ENCODE data around the gene SLC35E4. TPM values are rescaled to one million over a fixed set of nuclear protein-coding genes. Genes with fewer than 3 reads are reported as not detected.
A peak's percentile ranks its signal among the peaks of the same experiment; 100 is the strongest.

Gene SLC35E4
- total RNA-seq, 2 experiments from 2014 or later = 2.1 to 2.9 TPM

- ChIA-PET POLR2A (no interaction called here), CTCF (no interaction called here)
- no peaks in the 10 kb centered on the region for H3K36me3 ChIP-seq (ENCODE audit: insufficient read depth, low read length)
- ATAC-seq (ENCODE audit: poor library complexity) (no peak), DNase-seq (no peak)
- H3K27me3 Mint-ChIP-seq = peaks cover 24% of the 10 kb centered on the region
- H3K27me3 ChIP-seq (ENCODE audit: control insufficient read depth in 1 of 2, insufficient read depth in 2 of 2, low read length in 2 of 2) = no peaks in the 10 kb centered on the region
- no peak overlapping the region for H3K4me3 ChIP-seq (ENCODE audit: low read length)
- H3K4me1 Mint-ChIP-seq (ENCODE audit: low read depth) = peaks cover 14% of the 10 kb centered on the region
- no peak for TF ChIP-seq CTCF (IDR thresholded peaks at IDR 0.05)
- no peaks in the 10 kb centered on the region for H3K9me3 Mint-ChIP-seq
- H3K4me1 ChIP-seq (ENCODE audit: insufficient read depth, low read length) = peaks cover 17% of the 10 kb centered on the region
- no peaks in the 10 kb centered on the region for H3K9me3 ChIP-seq (ENCODE audit: control insufficient read depth in 1 of 2, insufficient read depth in 1 of 2, low read length in 2 of 2)
- no peak overlapping the region for H3K27ac Mint-ChIP-seq
- H3K4me3 Mint-ChIP-seq = peak overlapping the region; percentile 80
- no peak overlapping the region for H3K27ac ChIP-seq (ENCODE audit: low read depth in 1 of 2, low read length in 2 of 2)
- no peaks in the 10 kb centered on the region for H3K36me3 Mint-ChIP-seq (ENCODE audit: low read depth)
- intact Hi-C loops (cut with DNase I, micrococcal nuclease) = loop anchor here in 1 of 2 experiments (10.0 kb wide), 1 partner anchor 61 kb away; the partner anchor contains the start of gene SLC35E4
These were observed 60.5 kb downstream of the SLC35E4 start for GRCh38 chr22:30695871-30696655.

Other genes starting within 250 kb of the SLC35E4 start
- gene RNF215, start 248.4 kb upstream of the SLC35E4 start, total RNA-seq = 1 to 10 TPM; 4.6 to 4.9 TPM
- gene SEC14L2, start 238.8 kb upstream of the SLC35E4 start, total RNA-seq = 10 to 100 TPM; 74.6 to 79.8 TPM
- 10 to 100 TPM; 37.2 to 38.0 TPM for gene MTFP1, start 210.0 kb upstream of the SLC35E4 start, total RNA-seq
- gene SEC14L3, start 163.8 kb upstream of the SLC35E4 start, total RNA-seq = not detected
- gene SEC14L4, start 130.1 kb upstream of the SLC35E4 start, total RNA-seq = not detected
- gene SEC14L6, start 89.0 kb upstream of the SLC35E4 start, total RNA-seq = not detected
- gene GAL3ST1, start 61.1 kb upstream of the SLC35E4 start, total RNA-seq = not detected
- gene PES1, start 43.9 kb upstream of the SLC35E4 start, total RNA-seq = 10 to 100 TPM; 28.4 to 30.5 TPM
- under 1 TPM; 0.52 to 0.53 TPM for gene TCN2, start 28.6 kb upstream of the SLC35E4 start, total RNA-seq
- 1 to 10 TPM; 5.7 to 6.2 TPM for gene DUSP18, start 32.1 kb downstream of the SLC35E4 start, total RNA-seq
- gene OSBP2, start 59.1 kb downstream of the SLC35E4 start, total RNA-seq = 1 to 10 TPM; 1.2 to 1.6 TPM